ENCODE data around the gene MCF2L2. TPM values are rescaled to one million over a fixed set of nuclear protein-coding genes. Genes with fewer than 3 reads are reported as not detected.

The MCF2L2 gene
- total and polyA plus RNA-seq, 9 of the 15 experiments (the other 6 are each of a cell fraction or from before 2014, with no cell fraction given) = 0.56 to 4.2 (median 3.0) TPM

GRCh38 chr3:183410280-183410679 is 18.1 kb downstream of the MCF2L2 start (continued):
- TF ChIP-seq ZBTB9 (CRISPR knock-in tag; IDR thresholded peaks at IDR 0.05) = no peak
- no peak for TF ChIP-seq ZNF512 (tag; IDR thresholded peaks at IDR 0.05)
- no peak for TF ChIP-seq ZZZ3 (IDR thresholded peaks at IDR 0.05)
- TF ChIP-seq OTX1 (CRISPR knock-in tag; IDR thresholded peaks at IDR 0.05) = no peak
- peak; percentile 72 for TF ChIP-seq CCNT2 (IDR thresholded peaks at IDR 0.05; ENCODE audit: borderline replicate concordance, extremely low read depth, insufficient read length, low read depth, low read length)
- peak in 1 of 2 experiments; percentile 68; a peak in 1 of 4 replicates for TF ChIP-seq ZMIZ1 (IDR thresholded peaks at IDR 0.05; ENCODE audit: low read depth in 2 of 2, low read length in 2 of 2)
- TF ChIP-seq SNRNP70 (optimal IDR thresholded peaks at IDR 0.05; ENCODE audit: low read depth, low read length) = no peak
- no peak for TF ChIP-seq IRF9 (tag; IDR thresholded peaks at IDR 0.05)
- no peak for TF ChIP-seq UBTF (IDR thresholded peaks at IDR 0.05; ENCODE audit: borderline replicate concordance in 1 of 2, low read depth in 2 of 2, low read length in 2 of 2)
- TF ChIP-seq ZNF23 (CRISPR knock-in tag; IDR thresholded peaks at IDR 0.05) = no peak
- TF ChIP-seq TCF7L2 (IDR thresholded peaks at IDR 0.05; ENCODE audit: low read depth, low read length) = no peak
- TF ChIP-seq ZBTB7A (IDR thresholded peaks at IDR 0.05; ENCODE audit: borderline replicate concordance, control insufficient read depth, low read depth, low read length) = peak; percentile 34; the same call in 1 of the 2 replicates
- TF ChIP-seq MTA1 (IDR thresholded peaks at IDR 0.05; ENCODE audit: borderline replicate concordance) = no peak
- no peak for TF ChIP-seq POU5F1 (IDR thresholded peaks at IDR 0.05; ENCODE audit: borderline replicate concordance, low read depth, low read length, partially characterized antibody)
- no peak for TF ChIP-seq CREB5 (CRISPR knock-in tag; IDR thresholded peaks at IDR 0.05)
- TF ChIP-seq MAFK (IDR thresholded peaks at IDR 0.05; ENCODE audit: low read length) = peak; percentile 60; the same call in 1 of the 2 replicates
